ENCODE results near the gene AK8.
A peak's percentile ranks its signal among the peaks of the same experiment; 100 is the strongest.

AK8 gene

GRCh38 chr9:132877824-132878694 is at the start of gene AK8:
TSS of gene AK8 (minus strand) at chr9:132878284. CDS start at chr9:132878255, 29 bp downstream.
- H3K4me2 ChIP-seq: peak within 1 kb of the TSS; percentile 91
- H3K36me3 ChIP-seq (ENCODE audit: insufficient read depth): no peaks in the 10 kb centered on the region
- no peaks in the 10 kb centered on the region for H3K4me1 ChIP-seq (ENCODE audit: low read depth, poor library complexity, severe bottlenecking)
- peak within 1 kb of the TSS; percentile 44; the same call in 1 of the 2 replicates for H3K27ac ChIP-seq
- H2AFZ ChIP-seq (ENCODE audit: low read depth): peak within 1 kb of the TSS; percentile 100
- H3K9ac ChIP-seq: peak within 1 kb of the TSS; percentile 86
- H3K79me2 ChIP-seq (ENCODE audit: insufficient read depth, low read depth): no peaks in the 10 kb centered on the region
- H3K4me3 ChIP-seq (IDR thresholded peaks at IDR 0.05; ENCODE audit: insufficient read depth, low read depth, low read length): peak within 1 kb of the TSS; percentile 48
- no peaks in the 10 kb centered on the region for H4K20me1 ChIP-seq (ENCODE audit: insufficient read depth)
- peaks cover 18% of the 10 kb centered on the region for H3K27me3 ChIP-seq (ENCODE audit: insufficient read depth, low read depth)
- TF ChIP-seq CTCF (conservative IDR thresholded peaks at IDR 0.05; ENCODE audit: low read depth, low read length): no peak

DNA sequence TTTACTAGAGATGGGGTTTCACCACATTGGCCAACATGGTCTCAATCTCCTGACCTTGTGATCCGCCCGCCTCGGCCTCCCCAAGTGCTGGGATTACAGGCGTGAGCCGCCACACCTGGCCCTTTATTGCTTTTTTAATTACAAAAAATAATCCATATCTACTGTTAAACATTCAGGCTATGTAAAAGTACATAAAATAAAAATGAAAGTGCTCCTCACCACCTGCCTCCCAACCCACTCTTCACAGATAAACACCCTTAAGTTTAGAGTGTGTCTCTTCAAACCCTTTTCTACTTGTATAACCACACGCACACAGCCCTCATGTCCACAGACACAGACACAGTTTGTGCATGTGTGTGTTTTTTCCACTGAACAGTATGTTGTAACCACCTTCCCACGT is 49.6 kb upstream of the AK8 start:
- Histone ChIP-seq H2AFZ (ENCODE audit: low read depth) (no peak overlapping the region), H4K20me1 (ENCODE audit: insufficient read depth) (no peaks in the 10 kb centered on the region), H3K27me3 (ENCODE audit: insufficient read depth, low read depth) (no peaks in the 10 kb centered on the region), H3K4me1 (ENCODE audit: low read depth, poor library complexity, severe bottlenecking) (no peaks in the 10 kb centered on the region), H3K79me2 (ENCODE audit: insufficient read depth, low read depth) (no peaks in the 10 kb centered on the region), H3K4me3 (IDR thresholded peaks at IDR 0.05; ENCODE audit: insufficient read depth, low read depth, low read length) (no peak overlapping the region), H3K9ac (no peak overlapping the region), H3K36me3 (ENCODE audit: insufficient read depth) (no peaks in the 10 kb centered on the region; the same call in 1 of the 2 replicates), H3K27ac (no peak overlapping the region), H3K4me2 (no peak overlapping the region)
- TF ChIP-seq CTCF (conservative IDR thresholded peaks at IDR 0.05; ENCODE audit: low read depth, low read length): no peak

- no peak overlapping the region for H3K9ac ChIP-seq
- peaks cover 8% of the 10 kb centered on the region for H3K36me3 ChIP-seq (ENCODE audit: insufficient read depth)
- H3K4me3 ChIP-seq (IDR thresholded peaks at IDR 0.05; ENCODE audit: insufficient read depth, low read depth, low read length): no peak overlapping the region
- H4K20me1 ChIP-seq (ENCODE audit: insufficient read depth): no peaks in the 10 kb centered on the region
- no peaks in the 10 kb centered on the region for H3K79me2 ChIP-seq (ENCODE audit: insufficient read depth, low read depth)
- no peak overlapping the region for H3K4me2 ChIP-seq
- no peaks in the 10 kb centered on the region for H3K27me3 ChIP-seq (ENCODE audit: insufficient read depth, low read depth)
- H3K4me1 ChIP-seq (ENCODE audit: low read depth, poor library complexity, severe bottlenecking): no peaks in the 10 kb centered on the region
- no peak overlapping the region for H2AFZ ChIP-seq (ENCODE audit: low read depth)
- TF ChIP-seq CTCF (conservative IDR thresholded peaks at IDR 0.05; ENCODE audit: low read depth, low read length): no peak
- no peak overlapping the region for H3K27ac ChIP-seq
Observed at GRCh38 chr9:132923346-132923902, 45.3 kb upstream of the AK8 start.

- no peaks in the 10 kb centered on the region for H3K79me2 ChIP-seq (ENCODE audit: insufficient read depth, low read depth)
- no peaks in the 10 kb centered on the region for H3K27me3 ChIP-seq (ENCODE audit: insufficient read depth, low read depth)
- H2AFZ ChIP-seq (ENCODE audit: low read depth): no peak overlapping the region
- no peaks in the 10 kb centered on the region for H3K4me1 ChIP-seq (ENCODE audit: low read depth, poor library complexity, severe bottlenecking)
- no peak overlapping the region for H3K9ac ChIP-seq
- H3K36me3 ChIP-seq (ENCODE audit: insufficient read depth): peaks cover 8% of the 10 kb centered on the region; the same call in 1 of the 2 replicates
- no peak overlapping the region for H3K27ac ChIP-seq
- TF ChIP-seq CTCF (conservative IDR thresholded peaks at IDR 0.05; ENCODE audit: low read depth, low read length): no peak
- H3K4me3 ChIP-seq (IDR thresholded peaks at IDR 0.05; ENCODE audit: insufficient read depth, low read depth, low read length): no peak overlapping the region
- H4K20me1 ChIP-seq (ENCODE audit: insufficient read depth): no peaks in the 10 kb centered on the region
- H3K4me2 ChIP-seq: no peak overlapping the region
Observed at GRCh38 chr9:132919614-132920268, 41.7 kb upstream of the AK8 start.
